GM19351 (cell line): Measurements from ENCODE around the gene ALDH3B2.

Experiments
- ATAC-seq: cut with Tn5 transposase; IDR thresholded peaks from one replicate; pipeline ENCODE4 v1.9.1; 2021; ENCODE audit warnings: mild to moderate bottlenecking, moderate library complexity; ENCODE audit not compliant: unreplicated experiment

Gene ALDH3B2

GRCh38 chr11:67615728-67616430 is 58.5 kb downstream of the ALDH3B2 start:
- no peak for ATAC-seq

- ATAC-seq = no peak
Measured at GRCh38 chr11:67614730-67615714, 59.4 kb downstream of the ALDH3B2 start.

- peak; percentile 91 for ATAC-seq
Measured at GRCh38 chr11:67613960-67614715, 60.3 kb downstream of the ALDH3B2 start.

- no peak for ATAC-seq
Measured at GRCh38 chr11:67613313-67613959, 61.0 kb downstream of the ALDH3B2 start.

- ATAC-seq = no peak
Measured at GRCh38 chr11:67612751-67613150, 61.7 kb downstream of the ALDH3B2 start.
